HG02840 (cell line): ENCODE results near the gene CYP2C18.
"Not testable (repeated sequence)": the region's sequence is repeated elsewhere in the genome, so short reads cannot be mapped to it uniquely, and the experiment has no call there.

Experiments
- ATAC-seq: cut with Tn5 transposase; IDR thresholded peaks from one replicate; pipeline ENCODE4 v1.9.1; 2021; ENCODE audit warnings: mild to moderate bottlenecking, moderate library complexity, moderate number of reproducible peaks; ENCODE audit not compliant: unreplicated experiment, low FRiP score

CYP2C18 gene

DNA sequence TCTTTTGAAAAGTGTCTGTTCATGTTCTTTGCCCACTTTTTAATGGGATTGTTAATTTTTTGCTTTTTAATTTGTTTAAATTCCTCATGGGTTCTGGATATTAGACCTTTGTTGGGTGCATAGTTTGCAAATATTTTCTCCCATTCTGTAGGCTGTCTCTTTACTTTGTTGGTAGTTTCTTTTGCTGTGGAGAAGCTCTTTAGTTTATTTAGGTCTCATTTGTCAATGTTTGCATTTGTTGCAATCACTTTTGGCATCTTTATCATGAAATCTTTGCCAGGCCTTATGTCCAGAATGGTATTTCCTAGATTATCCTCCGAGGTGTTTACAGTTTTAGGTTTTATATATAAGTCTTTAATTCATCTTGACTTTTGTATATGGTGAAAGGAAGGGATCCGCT, 55.1 kb downstream of the CYP2C18 start:
- no peak for ATAC-seq

- no peak for ATAC-seq
These were observed 63.6 kb downstream of the CYP2C18 start for GRCh38 chr10:94747137-94747536.

- ATAC-seq = no peak
These were observed 64.3 kb downstream of the CYP2C18 start for GRCh38 chr10:94747838-94748237.

DNA sequence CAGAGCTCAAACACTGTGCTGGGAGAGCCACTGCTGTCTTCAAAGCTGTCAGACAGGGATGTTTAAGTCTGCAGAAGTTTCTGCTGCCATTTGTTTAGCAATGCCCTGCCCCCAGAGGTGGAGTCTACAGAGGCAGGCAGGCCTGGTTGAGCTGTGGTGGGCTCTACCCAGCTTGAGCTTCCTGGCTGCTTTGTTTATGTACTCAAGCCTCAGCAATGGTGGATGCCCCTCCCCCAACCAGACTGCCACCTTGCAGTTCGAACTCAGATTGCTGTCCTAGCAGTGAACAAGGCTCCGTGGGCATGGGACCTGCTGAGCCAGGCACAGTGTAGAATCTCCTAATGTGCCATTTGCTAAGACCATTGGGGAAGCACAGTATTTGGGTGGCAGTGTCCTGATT, 74.4 kb downstream of the CYP2C18 start:
- ATAC-seq = no peak

DNA sequence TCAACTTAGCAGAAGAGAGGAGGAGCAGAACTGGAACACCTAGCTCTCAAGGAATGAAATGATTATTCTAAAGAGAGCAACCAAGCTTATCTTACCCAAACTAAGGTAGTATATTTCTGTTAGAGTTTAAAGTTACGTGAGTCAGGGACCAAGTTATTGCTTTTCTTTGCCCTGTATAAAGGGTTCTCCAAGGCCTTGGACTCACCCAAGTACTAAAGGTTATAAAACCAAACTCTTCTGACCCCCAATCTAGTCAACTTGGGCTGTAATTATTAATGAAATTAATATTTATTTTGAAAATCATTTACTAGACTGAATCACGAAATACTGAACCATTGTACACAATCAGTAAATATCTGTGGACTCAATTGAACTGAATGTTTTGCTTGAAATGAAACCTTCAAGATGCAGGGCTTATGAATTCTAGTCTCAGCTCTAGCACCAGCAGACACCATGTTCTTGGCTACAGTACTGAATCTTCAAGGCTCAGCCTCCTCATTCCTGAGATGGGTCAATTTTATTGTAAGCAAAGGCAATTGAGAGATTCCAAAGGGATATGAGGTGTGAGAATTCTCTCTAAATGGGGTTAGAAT, 77.2 kb downstream of the CYP2C18 start:
- ATAC-seq = no peak

- no peak for ATAC-seq
These were observed 78.9 kb downstream of the CYP2C18 start, which contains the start of gene CYP2C19 for GRCh38 chr10:94762393-94762792. CYP2C19 (plus strand) TSS chr10:94762681; CDS start chr10:94762706, 25 bp downstream.

GRCh38 chr10:94775425-94775824, 91.9 kb downstream of the CYP2C18 start:
- ATAC-seq = not testable (repeated sequence)

DNA sequence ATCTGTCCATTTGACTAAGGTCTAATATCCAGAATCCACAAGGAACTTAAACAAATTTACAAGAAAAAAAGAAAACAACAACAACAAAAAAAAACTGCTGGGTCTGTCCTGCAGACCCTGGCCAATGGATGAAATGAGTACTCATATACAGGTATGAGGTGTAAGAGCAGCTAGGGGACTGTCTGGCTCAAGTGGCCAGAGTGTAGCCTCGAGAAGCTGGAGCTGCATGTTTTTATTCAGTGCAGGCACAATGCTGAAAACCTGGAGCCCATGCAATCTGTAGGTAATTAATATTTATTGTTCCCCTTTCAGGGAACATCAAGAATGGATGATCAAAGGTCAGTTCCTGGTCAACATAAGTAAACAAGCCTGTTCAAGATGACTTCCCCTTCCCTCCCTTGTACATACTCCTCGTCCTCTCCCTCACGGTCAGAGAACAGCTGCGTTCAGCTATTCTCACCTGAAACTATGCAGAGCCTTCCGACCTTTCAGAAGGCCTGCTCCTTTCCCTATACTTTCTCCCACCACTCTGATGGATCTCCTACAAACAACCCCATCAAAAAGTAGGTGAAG, 94.4 kb downstream of the CYP2C18 start:
- ATAC-seq = no peak

GRCh38 chr10:94780844-94781243, 97.3 kb downstream of the CYP2C18 start:
- ATAC-seq = no peak

DNA sequence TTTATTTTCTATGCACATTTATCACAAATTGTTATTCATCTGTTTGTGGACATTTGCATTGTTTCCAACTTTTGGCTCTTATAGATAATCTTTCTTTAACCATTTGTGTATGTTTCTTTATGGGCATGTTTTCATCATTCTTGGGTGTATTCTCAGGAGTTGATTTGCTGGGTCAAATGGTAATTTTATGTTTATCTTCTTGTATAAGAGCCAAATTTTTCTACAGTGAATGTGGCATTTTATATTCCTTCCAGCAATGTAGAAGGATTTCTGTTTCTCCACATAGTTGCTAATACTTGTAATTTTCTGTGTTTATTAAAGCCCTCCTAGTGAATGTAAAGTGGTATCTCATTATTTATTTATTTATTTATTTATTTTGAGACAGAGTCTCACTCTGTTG, 100.7 kb downstream of the CYP2C18 start:
- ATAC-seq = no peak

DNA sequence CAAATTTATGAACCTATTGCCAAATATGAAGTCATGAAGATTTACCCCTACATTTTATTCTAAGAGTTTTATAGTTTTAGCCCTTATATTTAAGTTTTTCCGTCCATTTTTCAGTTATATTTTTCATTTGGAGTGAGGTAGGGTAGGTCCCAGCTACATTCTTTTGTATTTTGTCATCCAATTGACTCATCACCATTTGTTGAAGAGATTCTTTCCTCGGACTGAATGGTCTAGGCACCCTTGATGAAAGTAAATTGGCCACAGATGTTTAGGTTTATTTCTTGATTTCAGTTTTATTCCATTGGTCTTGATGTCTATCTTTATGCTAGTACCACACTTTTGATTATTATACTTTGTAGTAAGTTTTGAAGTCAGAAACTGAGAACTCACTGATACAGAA, 101.7 kb downstream of the CYP2C18 start:
- ATAC-seq = no peak
